Pancreas (tissue), 10 donors: Measurements from ENCODE around the gene EVC. TPM values are rescaled to one million over a fixed set of nuclear protein-coding genes. Genes with fewer than 3 reads are reported as not detected.
"Not testable (repeated sequence)": the region's sequence is repeated elsewhere in the genome, so short reads cannot be mapped to it uniquely, and the experiment has no call there.

Experiments
- ATAC-seq, 4 donors: fragments of 200-7000 bp; cut with Tn5 transposase; one replicate each; pipeline versions ENCODE4 v1.8.0 to v1.9.1; 2020; ENCODE audit warnings: mild to moderate bottlenecking in 4 of 4, moderate library complexity in 4 of 4
- DNase-seq, 6 donors: peaks; one replicate each; pipeline ENCODE4 v3.0.0-alpha.2; 2020
- FAIRE-seq: peaks from 2 replicates; lab custom pipeline; 2012; peaks lifted over from hg19 to GRCh38; lab: Jason Lieb, UNC
- H3K27ac ChIP-seq, 4 donors: fragments of 200-600 bp; sonication (generic); 1 replicate in 3 of 4; 2 replicates in 1 of 4; pipeline versions ENCODE4 v1.5.0 to v1.8.0; 2020
- H3K27me3 ChIP-seq, 4 donors: fragments of 200-600 bp; one replicate each; pipeline ENCODE4 v1.8.0; 2021
- H3K36me3 ChIP-seq, 3 donors: fragments of 200-600 bp; sonication (generic) in 1 of 3; one replicate each; pipeline versions ENCODE4 v1.5.0 to v1.8.0; 2020 to 2021
- H3K4me1 ChIP-seq, 3 donors: fragments of 200-600 bp; one replicate each; pipeline ENCODE4 v1.8.0; 2021
- H3K4me3 ChIP-seq, 4 donors: fragments of 200-600 bp; sonication (generic) in 2 of 4; one replicate each; pipeline versions ENCODE4 v1.5.0 to v1.8.0; 2020 to 2021
- H3K9me3 ChIP-seq, 4 donors: fragments of 200-600 bp; one replicate each; pipeline ENCODE4 v1.8.0; 2021
- CTCF ChIP-seq, 4 donors: fragments of 200-600 bp; sonication (generic) in 3 of 4; IDR thresholded peaks; one replicate each; pipeline versions ENCODE4 v1.5.0 to v1.8.0; 2021; ENCODE audit warnings: antibody characterized with exemption in 4 of 4
- WGBS, 2 donors: extraction: QIAGEN DNeasy Blood & Tissue Kit; methylation state at CpG; one replicate each; pipeline ENCODE4 v1.1.7; 2013; 5-methylcytosine and 5-hydroxymethylcytosine counted together
- intact Hi-C, 3 donors: fragments of 100-400 bp; cut with DNase I; formaldehyde crosslinking; loops; one replicate each; pipeline versions ENCODE4 v1.11.1 to v1.14.2; 2022
- polyA plus RNA-seq, 2 donors: library from polyadenylated mRNA; stranded (reverse); fragments of 200-250 nt; gene quantifications; one replicate each; pipeline ENCODE4 v1.2.3, GENCODE V29; 2013
- total RNA-seq, 6 donors: library from RNA; stranded (reverse); fragmentation: NEBNext Ultra II Directional in 4 of 6; extraction: Animal tissue kit (Norgen Biotek cat#: 25700) in 4 of 6; gene quantifications; one replicate each; pipeline versions ENCODE4 v1.2.1 to v1.2.4, GENCODE V29; 2021 to 2023
- donor health status: healthy with polysubstance abuse.
- donor health status: DM: no; HTN: no; CAD: no; lungs with moderate emphysema.
- donor health status: DM: no; HTN: no; CAD: no.
- donor health status: control.
- donor health status: control.
- donor health status: Bipolar disorder and iron deficiency.
- donor health status: DM: yes; HTN: yes; CAD: no.
- donor health status: DM: no; HTN: no; CAD: no.
- donor health status: DM: no; HTN: no; CAD: no.
- donor health status: DM: yes; HTN: yes; CAD: no.

Gene EVC
- total and polyA plus RNA-seq, 8 donors: 2.8 to 17.8 (median 11.9) TPM

- intact Hi-C loops: no loop called here
- Histone ChIP-seq H3K4me3 (no peak overlapping the region), H3K9me3 (no peaks in the 10 kb centered on the region), H3K27me3 (no peaks in the 10 kb centered on the region), H3K36me3 (no peaks in the 10 kb centered on the region), H3K27ac (no peak overlapping the region), H3K4me1 (no peaks in the 10 kb centered on the region)
- FAIRE-seq (no peak), ATAC-seq (no peak), DNase-seq (no peak)
- TF ChIP-seq CTCF (IDR thresholded peaks at IDR 0.05): no peak
- 63 to 76% methylated on average over 5 of the region's 5 CpGs for WGBS, 2 donors
Observed at GRCh38 chr4:5826437-5827107, 115.6 kb downstream of the EVC start.

- TF ChIP-seq CTCF (IDR thresholded peaks at IDR 0.05): no peak
- Histone ChIP-seq H3K36me3 (no peaks in the 10 kb centered on the region), H3K4me1 (no peaks in the 10 kb centered on the region), H3K27ac (no peak overlapping the region), H3K9me3 (no peaks in the 10 kb centered on the region), H3K4me3 (no peak overlapping the region), H3K27me3 (no peaks in the 10 kb centered on the region)
- peak in 2 of 4 donors; percentile 18 to 40 for ATAC-seq
- intact Hi-C loops: no loop called here
- DNase-seq: no peak
- WGBS, 2 donors: 81 to 83% methylated on average over 19 of the region's 19 CpGs
- no peak for FAIRE-seq
Observed at GRCh38 chr4:5827108-5828004, 116.4 kb downstream of the EVC start.

GRCh38 chr4:5828005-5828391, 117.0 kb downstream of the EVC start:
- Histone ChIP-seq H3K27me3 (no peaks in the 10 kb centered on the region), H3K4me1 (no peaks in the 10 kb centered on the region), H3K9me3 (no peaks in the 10 kb centered on the region), H3K27ac (no peak overlapping the region), H3K4me3 (no peak overlapping the region), H3K36me3 (no peaks in the 10 kb centered on the region)
- intact Hi-C loops: no loop called here
- no peak for FAIRE-seq
- no peak for ATAC-seq
- no peak for TF ChIP-seq CTCF (IDR thresholded peaks at IDR 0.05)
- DNase-seq: no peak
- WGBS, 2 donors: 85 to 92% methylated on average over 10 to 11 of the region's 11 CpGs

- Histone ChIP-seq H3K27ac (no peak overlapping the region), H3K4me3 (no peak overlapping the region), H3K4me1 (no peaks in the 10 kb centered on the region), H3K36me3 (no peaks in the 10 kb centered on the region), H3K27me3 (no peaks in the 10 kb centered on the region), H3K9me3 (no peaks in the 10 kb centered on the region)
- FAIRE-seq (no peak), DNase-seq (no peak), ATAC-seq (peak in 2 of 4 donors; percentile 73 to 75)
- 13 to 18% methylated on average over 3 of the region's 3 CpGs for WGBS, 2 donors
- TF ChIP-seq CTCF (IDR thresholded peaks at IDR 0.05): no peak
- intact Hi-C loops: no loop called here
Observed at GRCh38 chr4:5836943-5837342, 125.9 kb downstream of the EVC start.

- H3K36me3 ChIP-seq, H3K27ac ChIP-seq, ATAC-seq, FAIRE-seq, H3K4me3 ChIP-seq, H3K9me3 ChIP-seq, DNase-seq, intact Hi-C loops, H3K4me1 ChIP-seq, H3K27me3 ChIP-seq: not testable (repeated sequence)
- WGBS, 2 donors: 80 to 84% methylated on average over 6 of the region's 6 CpGs
Observed at GRCh38 chr4:5837483-5837882, 126.5 kb downstream of the EVC start.
